HG02571 (cell line): ENCODE data around the gene SSUH2.
A peak's percentile ranks its signal among the peaks of the same experiment; 100 is the strongest.
"Not testable (repeated sequence)": the region's sequence is repeated elsewhere in the genome, so short reads cannot be mapped to it uniquely, and the experiment has no call there.

Experiments used
- ATAC-seq: cut with Tn5 transposase; IDR thresholded peaks from one replicate; pipeline ENCODE4 v1.9.1; 2021; ENCODE audit warnings: mild to moderate bottlenecking, moderate library complexity; ENCODE audit not compliant: unreplicated experiment

Gene SSUH2

GRCh38 chr3:8589880-8590556, 54.6 kb downstream of the SSUH2 start:
- no peak for ATAC-seq

GRCh38 chr3:8584661-8585060, 59.9 kb downstream of the SSUH2 start:
- ATAC-seq = no peak

GRCh38 chr3:8581806-8582445, 62.7 kb downstream of the SSUH2 start:
- no peak for ATAC-seq

- no peak for ATAC-seq
These were observed 63.2 kb downstream of the SSUH2 start for GRCh38 chr3:8581373-8581772.

- ATAC-seq = not testable (repeated sequence)
These were observed 64.2 kb downstream of the SSUH2 start for GRCh38 chr3:8580434-8580833.

- ATAC-seq = no peak
These were observed 64.7 kb downstream of the SSUH2 start for GRCh38 chr3:8579943-8580342.

- ATAC-seq = peak; percentile 98
These were observed 65.5 kb downstream of the SSUH2 start for GRCh38 chr3:8579096-8579495.

GRCh38 chr3:8578282-8578681, 66.3 kb downstream of the SSUH2 start:
- ATAC-seq = no peak

GRCh38 chr3:8576841-8577571, 67.6 kb downstream of the SSUH2 start:
- no peak for ATAC-seq

GRCh38 chr3:8576436-8576835, 68.2 kb downstream of the SSUH2 start:
- no peak for ATAC-seq

- no peak for ATAC-seq
These were observed 69.1 kb downstream of the SSUH2 start for GRCh38 chr3:8575364-8576104.

- no peak for ATAC-seq
These were observed 69.8 kb downstream of the SSUH2 start for GRCh38 chr3:8574670-8575322.

GRCh38 chr3:8574040-8574669, 70.4 kb downstream of the SSUH2 start:
- ATAC-seq = no peak

GRCh38 chr3:8573342-8573926, 71.2 kb downstream of the SSUH2 start:
- ATAC-seq = no peak

- ATAC-seq = no peak
These were observed 73.3 kb downstream of the SSUH2 start for GRCh38 chr3:8571256-8571655.
